IPS-15b (cell line): ENCODE measurements around the gene PIGU.
"Not testable (repeated sequence)": the region's sequence is repeated elsewhere in the genome, so short reads cannot be mapped to it uniquely, and the experiment has no call there.

Experiments
- H3K27me3 ChIP-seq: one replicate; pipeline ENCODE4 v1.6.1; 2013; ENCODE audit warnings: low read length; ENCODE audit not compliant: control insufficient read depth, insufficient read depth
- H3K36me3 ChIP-seq: one replicate; pipeline ENCODE4 v1.6.1; 2013; ENCODE audit warnings: low read length; ENCODE audit not compliant: control insufficient read depth, insufficient read depth
- H3K4me1 ChIP-seq: one replicate; pipeline ENCODE4 v1.6.1; 2013; ENCODE audit warnings: mild to moderate bottlenecking, low read length; ENCODE audit not compliant: control insufficient read depth, insufficient read depth
- H3K4me3 ChIP-seq: one replicate; pipeline ENCODE4 v1.5.1; 2013; ENCODE audit warnings: low read depth, low read length
- H3K9ac ChIP-seq: one replicate; pipeline ENCODE4 v1.6.1; 2013; ENCODE audit warnings: low read depth, mild to moderate bottlenecking, low read length
- H3K9me3 ChIP-seq: one replicate; pipeline ENCODE4 v1.6.1; 2013; ENCODE audit warnings: mild to moderate bottlenecking, low read length; ENCODE audit not compliant: control insufficient read depth, insufficient read depth

PIGU gene

DNA sequence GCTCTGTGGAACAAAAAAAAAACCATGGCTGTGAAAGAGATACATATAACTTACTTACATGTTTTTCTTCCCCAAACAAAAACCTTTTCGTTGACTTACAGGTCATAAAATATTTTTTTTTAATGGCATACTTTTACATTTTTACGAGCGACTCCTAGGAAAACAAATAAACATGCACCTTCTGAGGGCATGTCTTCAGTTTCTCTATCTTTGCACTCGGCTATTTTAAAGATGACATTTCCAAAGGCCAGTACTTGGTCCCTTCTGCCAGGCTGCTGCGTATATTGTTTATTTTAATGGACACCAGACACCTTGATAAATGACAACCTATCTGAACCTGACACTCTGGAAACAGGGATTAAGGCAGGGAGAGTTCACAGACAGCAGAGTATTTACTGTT, 49.4 kb downstream of the PIGU start:
- no peak overlapping the region for H3K9ac ChIP-seq
- no peaks in the 10 kb centered on the region for H3K27me3 ChIP-seq
- no peaks in the 10 kb centered on the region for H3K9me3 ChIP-seq
- no peak overlapping the region for H3K4me3 ChIP-seq
- H3K4me1 ChIP-seq, result no peaks in the 10 kb centered on the region
- H3K36me3 ChIP-seq, result no peaks in the 10 kb centered on the region

DNA sequence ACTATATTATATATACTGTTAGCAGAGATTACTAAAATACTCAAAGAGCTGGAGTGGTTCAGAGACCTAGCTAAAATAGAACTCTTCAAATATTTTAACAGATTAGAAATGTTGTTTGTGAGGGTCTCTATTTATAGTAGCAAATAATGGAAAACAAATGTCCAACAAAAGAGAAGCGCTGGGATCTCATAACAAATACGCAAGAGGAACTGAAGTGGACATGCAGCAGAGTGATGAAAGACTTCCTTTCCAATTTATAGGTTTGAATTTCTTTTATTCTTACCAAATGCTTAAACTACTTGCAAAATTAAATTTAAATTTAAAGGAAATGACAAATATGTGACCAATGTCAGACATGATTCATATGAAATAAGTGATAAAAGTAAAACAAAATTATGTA, 49.9 kb downstream of the PIGU start:
- H3K27me3 ChIP-seq, result no peaks in the 10 kb centered on the region
- H3K36me3 ChIP-seq, result no peaks in the 10 kb centered on the region
- no peaks in the 10 kb centered on the region for H3K9me3 ChIP-seq
- no peak overlapping the region for H3K4me3 ChIP-seq
- H3K9ac ChIP-seq, result no peak overlapping the region
- no peaks in the 10 kb centered on the region for H3K4me1 ChIP-seq

DNA sequence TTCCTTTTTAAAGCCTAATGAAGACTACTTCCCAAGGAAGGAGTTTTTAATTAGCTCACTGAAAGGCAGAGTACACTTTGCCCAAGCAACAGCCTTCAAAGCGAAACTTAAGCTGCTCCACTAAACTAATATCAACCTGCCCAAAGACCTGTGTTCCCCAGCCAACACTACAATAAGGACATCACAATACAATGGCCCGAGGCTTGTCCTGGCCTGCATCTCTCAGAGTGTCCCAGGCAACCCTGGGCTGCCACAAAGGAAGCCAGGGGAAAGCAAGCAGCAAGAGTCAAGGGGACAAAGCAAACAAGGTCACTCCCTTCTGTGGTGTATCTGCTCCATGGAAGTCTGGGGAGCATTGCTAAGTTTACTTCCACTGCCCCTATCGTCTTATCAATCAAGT, 52.3 kb downstream of the PIGU start:
- no peak overlapping the region for H3K4me3 ChIP-seq
- H3K27me3 ChIP-seq, result no peaks in the 10 kb centered on the region
- no peaks in the 10 kb centered on the region for H3K36me3 ChIP-seq
- no peaks in the 10 kb centered on the region for H3K9me3 ChIP-seq
- no peak overlapping the region for H3K9ac ChIP-seq
- H3K4me1 ChIP-seq, result no peaks in the 10 kb centered on the region

DNA sequence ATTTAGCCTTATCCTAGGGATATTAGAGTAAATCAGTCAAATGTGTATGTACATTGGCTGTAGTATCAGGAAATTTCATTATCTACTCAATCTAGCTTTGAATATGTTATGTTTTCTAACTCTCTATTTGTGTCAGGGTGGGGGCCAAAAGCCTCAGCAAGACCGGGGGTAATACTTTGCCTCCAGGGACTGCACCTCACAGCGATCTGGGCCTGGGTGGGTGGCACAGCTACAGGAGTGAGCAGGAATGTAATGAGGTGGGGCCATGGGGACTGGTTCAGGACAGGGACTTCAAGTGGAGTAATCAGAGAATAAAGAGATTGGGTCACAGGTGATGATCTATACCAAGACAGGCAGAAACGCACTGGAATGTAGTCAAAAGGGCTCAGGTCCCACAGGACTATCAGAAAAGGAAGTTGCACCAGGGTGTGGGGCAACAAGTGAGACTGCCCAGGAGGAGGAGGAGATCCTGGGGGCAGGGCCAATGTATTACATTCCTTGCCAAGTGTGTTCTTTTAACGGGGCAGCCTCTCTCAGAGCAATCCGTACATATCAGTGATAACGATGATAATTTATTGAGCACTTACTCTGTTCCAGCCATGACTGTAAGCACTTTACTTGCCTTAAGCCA, 54.0 kb downstream of the PIGU start:
- H3K4me1 ChIP-seq, result no peaks in the 10 kb centered on the region
- no peaks in the 10 kb centered on the region for H3K9me3 ChIP-seq
- H3K27me3 ChIP-seq, result no peaks in the 10 kb centered on the region
- H3K9ac ChIP-seq, result no peak overlapping the region
- H3K36me3 ChIP-seq, result no peaks in the 10 kb centered on the region
- no peak overlapping the region for H3K4me3 ChIP-seq

DNA sequence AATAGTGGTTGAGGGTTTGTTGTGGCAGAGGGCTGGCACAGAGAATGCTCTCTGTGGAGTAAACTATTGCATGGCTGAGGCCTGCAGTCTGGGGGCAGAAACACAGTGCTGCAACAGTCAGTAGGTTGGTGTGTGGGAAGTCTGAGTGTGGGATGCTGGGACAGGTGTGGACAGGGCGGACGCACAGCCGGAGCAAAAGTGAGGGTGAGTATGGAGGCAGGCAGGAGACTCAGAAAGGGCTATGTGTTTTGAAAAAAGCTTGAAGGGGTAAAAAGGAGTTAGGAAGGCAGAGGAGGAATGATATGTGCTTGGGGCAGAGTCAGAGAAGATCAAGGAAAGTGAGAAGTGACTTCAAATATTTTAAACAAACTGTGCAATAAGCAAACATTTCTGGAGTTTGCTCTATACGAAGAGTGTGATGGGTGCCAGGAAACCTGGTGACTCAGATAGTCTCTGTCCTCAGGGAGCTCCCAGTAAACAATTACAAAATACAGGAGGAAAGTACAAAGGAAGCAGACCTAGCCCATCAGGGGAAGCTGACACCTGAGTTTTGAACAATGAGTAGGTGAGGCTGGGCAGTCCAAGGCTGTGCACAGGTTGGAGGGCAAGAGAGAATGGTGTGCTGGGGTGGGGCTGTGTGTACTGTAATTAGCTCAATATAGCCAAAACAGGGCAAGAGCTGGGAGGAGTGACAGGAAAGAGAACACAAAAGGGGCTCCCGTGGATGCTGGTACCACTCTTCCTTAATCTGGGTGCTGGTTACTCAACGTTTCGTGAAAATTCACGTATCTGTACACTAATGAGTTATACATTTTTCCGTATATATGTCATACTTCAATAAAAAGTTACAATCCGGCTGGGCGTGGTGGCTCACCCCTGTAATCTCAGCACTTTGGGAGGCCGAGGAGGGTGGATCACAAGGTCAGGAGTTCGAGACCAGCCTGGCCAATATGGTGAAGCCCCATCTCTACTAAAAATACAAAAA, 55.2 kb downstream of the PIGU start:
- Histone ChIP-seq H3K9me3 (no peaks in the 10 kb centered on the region), H3K4me1 (no peaks in the 10 kb centered on the region), H3K4me3 (no peak overlapping the region), H3K27me3 (no peaks in the 10 kb centered on the region), H3K9ac (no peak overlapping the region), H3K36me3 (no peaks in the 10 kb centered on the region)

DNA sequence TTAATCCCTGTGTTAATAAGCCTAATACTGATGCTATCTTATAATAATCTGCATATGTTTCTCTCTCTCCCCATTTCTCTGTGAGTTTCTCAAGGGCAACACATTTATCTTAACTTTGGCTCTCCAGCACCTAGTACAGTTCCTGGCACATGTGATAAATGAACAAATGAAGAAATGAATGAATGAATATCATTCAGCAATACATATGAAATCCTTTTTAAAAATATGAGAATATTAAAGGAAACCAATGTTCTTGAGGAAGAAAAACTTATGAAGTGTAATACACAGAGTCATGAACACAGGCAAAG, 55.9 kb downstream of the PIGU start:
- Histone ChIP-seq H3K9me3 (no peaks in the 10 kb centered on the region), H3K9ac (no peak overlapping the region), H3K27me3 (no peaks in the 10 kb centered on the region), H3K36me3 (no peaks in the 10 kb centered on the region), H3K4me3 (no peak overlapping the region), H3K4me1 (no peaks in the 10 kb centered on the region)

DNA sequence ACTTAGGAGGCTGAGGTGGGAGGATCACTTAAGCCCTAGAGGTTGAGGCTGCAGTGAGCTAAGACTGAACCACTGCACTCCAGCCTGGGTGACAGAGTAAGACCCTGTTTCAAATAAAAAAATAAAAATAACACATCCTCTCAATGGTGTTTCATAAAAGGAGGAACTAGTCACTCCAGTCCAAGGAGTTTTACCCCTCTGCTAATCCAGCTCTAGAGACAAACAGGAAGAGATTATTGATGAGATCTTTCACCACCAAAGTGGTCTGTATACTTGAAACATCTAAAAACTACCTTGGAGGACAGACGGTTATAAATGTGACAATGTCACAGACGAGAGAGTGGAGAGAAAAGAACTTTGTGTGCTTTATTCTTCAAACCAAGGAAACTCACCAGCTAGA, 58.2 kb downstream of the PIGU start:
- Histone ChIP-seq H3K9me3 (no peaks in the 10 kb centered on the region), H3K36me3 (no peaks in the 10 kb centered on the region), H3K4me1 (no peaks in the 10 kb centered on the region), H3K4me3 (no peak overlapping the region), H3K9ac (no peak overlapping the region), H3K27me3 (no peaks in the 10 kb centered on the region)

DNA sequence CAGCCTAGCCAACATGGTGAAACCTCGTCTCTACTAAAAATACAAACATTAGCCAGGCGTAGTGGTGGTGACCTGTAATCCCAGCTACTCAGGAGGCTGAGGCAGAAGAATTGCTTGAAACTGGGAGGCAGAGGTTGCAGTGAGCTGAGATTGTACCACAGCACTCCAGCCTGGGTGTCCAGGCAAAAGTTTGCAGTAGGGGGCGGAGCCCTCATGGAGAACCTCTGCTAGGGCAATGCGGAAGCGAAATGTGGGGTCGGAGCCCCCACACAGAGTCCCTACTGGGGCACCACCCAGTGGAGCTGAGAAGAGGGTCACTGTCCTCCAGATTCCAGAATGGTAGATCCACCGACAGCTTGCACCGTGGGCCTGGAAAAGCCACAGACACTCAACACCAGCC, 60.0 kb downstream of the PIGU start:
- H3K4me3 ChIP-seq, H3K4me1 ChIP-seq, H3K9ac ChIP-seq, H3K9me3 ChIP-seq, H3K36me3 ChIP-seq, H3K27me3 ChIP-seq: not testable (repeated sequence)

DNA sequence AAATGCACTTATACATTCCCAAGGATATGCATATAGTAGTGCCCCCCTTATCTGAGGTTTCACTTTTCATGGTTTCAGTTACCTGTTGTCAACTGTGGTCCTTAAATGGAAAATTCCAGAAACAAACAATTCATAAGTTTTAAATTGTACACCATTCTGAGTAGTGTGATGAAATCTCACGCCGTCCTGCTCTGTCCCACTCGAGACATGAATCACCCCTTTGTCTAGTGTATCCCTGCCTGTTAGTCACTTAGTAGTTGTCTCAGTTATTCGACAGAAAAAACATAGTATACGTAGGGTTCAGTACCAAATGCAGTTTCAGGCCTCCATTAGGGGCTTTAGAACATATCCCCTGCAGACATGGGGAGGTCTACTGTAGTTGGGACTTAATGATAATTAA, 61.4 kb downstream of the PIGU start:
- Histone ChIP-seq H3K9ac (no peak overlapping the region), H3K27me3 (no peaks in the 10 kb centered on the region), H3K4me1 (no peaks in the 10 kb centered on the region), H3K4me3 (no peak overlapping the region), H3K36me3 (no peaks in the 10 kb centered on the region), H3K9me3 (no peaks in the 10 kb centered on the region)

DNA sequence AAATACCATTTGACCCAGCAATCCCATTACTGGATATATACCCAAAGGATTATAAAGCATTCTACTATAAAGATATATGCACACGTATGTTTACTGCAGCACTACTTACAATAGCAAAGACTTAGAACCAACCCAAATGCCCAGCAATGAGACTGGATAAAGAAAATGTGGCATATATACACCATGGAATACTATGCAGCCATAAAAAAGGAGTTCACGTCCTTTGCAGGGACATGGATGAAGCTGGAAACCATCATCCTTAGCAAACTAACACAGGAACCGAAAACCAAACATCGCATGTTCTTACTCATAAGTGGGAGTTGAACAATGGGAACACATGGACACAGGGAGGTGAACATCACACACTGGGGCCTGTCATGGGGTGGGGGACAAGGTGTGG, 64.9 kb downstream of the PIGU start:
- not testable (repeated sequence) for H3K36me3 ChIP-seq, H3K4me3 ChIP-seq, H3K4me1 ChIP-seq, H3K9me3 ChIP-seq, H3K27me3 ChIP-seq, H3K9ac ChIP-seq

DNA sequence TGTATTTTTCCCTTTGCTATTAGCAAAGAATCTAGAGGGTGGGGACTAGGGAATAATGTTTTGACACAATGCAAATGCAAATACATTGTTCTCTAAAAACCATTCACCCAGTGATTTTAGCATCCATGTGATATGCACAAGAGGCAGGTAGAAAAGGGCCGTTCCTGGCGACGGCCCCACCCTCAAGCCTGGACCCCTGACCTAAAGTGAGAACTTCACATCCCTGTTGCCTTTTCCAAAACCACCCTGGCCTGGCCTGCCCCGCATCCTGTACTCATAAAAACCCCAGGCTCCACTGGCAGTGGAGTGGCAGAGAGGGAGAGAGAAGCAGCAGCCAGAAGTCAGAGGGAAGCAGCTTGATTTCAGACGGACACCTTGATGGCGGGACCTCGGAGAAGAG, 69.8 kb downstream of the PIGU start:
- Histone ChIP-seq H3K27me3 (no peaks in the 10 kb centered on the region), H3K36me3 (no peaks in the 10 kb centered on the region), H3K4me3 (no peak overlapping the region), H3K4me1 (no peaks in the 10 kb centered on the region), H3K9ac (no peak overlapping the region), H3K9me3 (no peaks in the 10 kb centered on the region)
